Suppressor macrophage (primary cell): ENCODE data around the gene PRRC2A.

ENCODE experiments used
- DNase-seq, 4 experiments: peaks; one replicate each; pipeline ENCODE4 v3.0.0-alpha.2; 2020 to 2022

Gene PRRC2A

GRCh38 chr6:31666337-31666965, 45.9 kb downstream of the PRRC2A start:
- peak; percentile 71 to 87 (median 80) for DNase-seq

DNA sequence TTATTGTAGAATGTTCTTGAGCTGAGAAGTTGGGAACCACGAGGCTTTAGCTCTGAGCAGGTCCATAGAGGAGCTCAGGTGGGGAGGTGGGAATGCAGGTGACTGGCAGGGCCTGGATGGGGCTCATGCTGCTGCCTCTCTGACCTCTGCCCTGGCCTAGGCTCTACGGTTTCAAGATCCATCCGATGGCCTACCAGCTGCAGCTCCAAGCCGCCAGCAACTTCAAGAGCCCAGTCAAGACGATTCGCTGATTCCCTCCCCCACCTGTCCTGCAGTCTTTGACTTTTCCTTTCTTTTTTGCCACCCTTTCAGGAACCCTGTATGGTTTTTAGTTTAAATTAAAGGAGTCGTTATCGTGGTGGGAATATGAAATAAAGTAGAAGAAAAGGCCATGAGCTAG, 49.2 kb downstream of the PRRC2A start, which contains the start of gene LY6G5B:
LY6G5B (plus strand) TSS at position 301 of the 400 bp plus-strand sequence. CDS start 975 bp downstream, outside the sequence.
- no peak for DNase-seq

GRCh38 chr6:31676322-31676903, 55.9 kb downstream of the PRRC2A start:
- DNase-seq = no peak

DNA sequence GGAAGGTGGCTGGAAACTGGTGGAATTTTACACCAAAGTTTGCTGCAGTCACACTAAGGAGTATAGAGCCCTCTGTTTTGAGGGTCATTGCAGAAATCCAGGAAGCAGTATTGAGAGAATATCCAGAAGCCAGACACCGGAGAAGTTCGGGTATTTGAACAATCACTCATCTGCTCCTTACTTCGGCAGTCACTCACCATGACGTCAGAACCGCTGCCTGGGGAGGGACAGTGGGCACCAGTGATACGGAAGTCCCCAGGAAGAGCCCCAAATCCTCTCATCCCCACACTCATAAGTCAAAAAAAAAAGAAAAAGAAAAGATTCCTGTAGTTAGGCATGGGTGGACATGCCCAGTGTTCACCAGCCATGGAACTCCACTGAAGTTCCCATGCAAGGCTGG, 56.4 kb downstream of the PRRC2A start:
- DNase-seq = no peak

GRCh38 chr6:31677955-31678354, 57.4 kb downstream of the PRRC2A start:
- no peak for DNase-seq

DNA sequence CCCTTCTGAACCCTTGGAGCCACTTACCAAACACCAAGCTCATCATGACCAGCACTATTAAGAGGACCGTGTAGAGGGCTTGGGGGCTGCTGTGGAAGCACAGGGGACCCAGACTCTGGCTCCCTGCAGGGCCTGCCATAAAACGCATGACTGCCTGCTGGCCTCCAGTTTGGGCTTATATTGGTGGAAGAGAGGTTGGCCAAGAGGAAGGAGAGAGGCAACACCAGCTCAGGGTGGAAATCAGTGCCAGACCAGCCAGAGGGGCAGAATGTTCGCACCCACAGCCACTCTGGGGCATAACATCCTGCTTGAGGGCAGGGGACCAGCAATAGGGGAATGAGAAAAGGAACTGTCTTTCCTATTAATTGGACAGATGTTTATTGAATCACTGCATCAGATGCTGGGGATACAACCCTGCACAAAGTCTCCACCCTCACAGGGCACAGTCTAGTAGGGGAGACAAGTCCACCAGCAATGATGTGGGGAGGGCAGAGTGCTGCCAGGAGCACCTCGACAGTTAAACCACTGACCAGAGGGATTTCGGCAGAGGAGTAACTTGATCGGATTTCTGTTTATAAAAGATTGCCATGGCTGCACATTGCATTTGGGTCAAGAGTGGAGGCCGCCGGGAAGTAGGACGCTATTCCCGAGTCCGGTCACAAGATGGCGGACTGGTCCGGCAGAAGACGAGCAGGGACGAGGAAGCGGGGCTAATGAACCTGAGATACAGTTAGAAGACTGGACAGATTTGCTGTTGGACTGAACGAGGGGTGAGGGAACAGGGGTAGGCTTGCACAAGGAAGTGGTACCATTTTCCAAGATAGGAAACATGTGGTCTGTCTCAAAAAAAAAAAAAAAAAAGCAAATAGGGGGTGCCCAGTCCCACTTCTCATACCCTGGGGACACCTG, 60.0 kb downstream of the PRRC2A start, which contains the start of gene LY6G5C:
LY6G5C (minus strand) TSS at position 842 of the 909 bp plus-strand sequence; CDS start at position 148, 694 bp downstream.
- DNase-seq = peak; percentile 77 to 91 (median 86)

DNA sequence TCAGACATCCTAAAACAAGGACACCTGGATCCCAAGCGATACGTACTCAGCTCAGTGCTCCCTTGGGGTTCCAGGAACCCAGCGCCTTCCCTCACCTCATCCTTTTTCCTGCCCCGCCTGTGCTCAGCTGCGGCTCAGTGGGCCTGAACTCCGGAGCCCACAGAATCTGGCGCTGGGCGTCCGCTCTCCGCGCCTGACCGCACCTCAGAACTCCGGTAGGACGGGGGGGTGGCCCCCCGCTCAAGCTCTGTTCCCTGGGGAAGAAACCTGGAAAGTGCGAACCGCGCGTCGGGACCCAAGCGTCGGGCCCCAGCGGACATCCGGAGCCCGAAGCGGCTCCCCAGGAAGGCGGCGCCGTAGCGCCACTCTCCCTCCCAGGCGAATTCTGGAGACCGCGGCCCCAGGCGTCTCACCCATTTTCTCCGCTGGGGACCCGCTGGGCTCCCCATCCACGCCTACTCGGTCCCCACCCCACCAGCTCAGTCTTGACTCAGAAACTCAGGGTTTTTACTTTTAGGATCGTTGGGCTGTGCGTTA, 60.7 kb downstream of the PRRC2A start:
- DNase-seq = peak; percentile 59 to 82 (median 66)

DNA sequence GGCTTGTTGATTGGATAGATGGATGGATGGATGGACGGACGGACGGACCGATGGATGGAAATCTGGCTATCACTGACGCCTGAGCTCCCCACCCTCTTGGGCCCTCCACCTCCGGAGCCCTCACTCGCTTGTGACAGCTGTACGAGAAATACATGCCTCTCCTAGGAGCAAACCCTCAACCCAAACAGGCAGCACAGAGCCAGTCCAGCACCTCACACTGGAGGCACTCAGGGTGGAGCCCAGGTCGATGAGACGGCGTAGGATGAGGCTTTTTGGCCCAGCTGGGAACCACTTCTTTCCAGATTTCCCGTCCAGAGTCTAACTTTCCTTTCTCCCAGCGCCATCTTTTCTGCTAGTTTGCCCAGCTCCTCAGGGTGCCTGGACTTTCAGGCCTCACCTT, 63.1 kb downstream of the PRRC2A start:
- no peak for DNase-seq

DNA sequence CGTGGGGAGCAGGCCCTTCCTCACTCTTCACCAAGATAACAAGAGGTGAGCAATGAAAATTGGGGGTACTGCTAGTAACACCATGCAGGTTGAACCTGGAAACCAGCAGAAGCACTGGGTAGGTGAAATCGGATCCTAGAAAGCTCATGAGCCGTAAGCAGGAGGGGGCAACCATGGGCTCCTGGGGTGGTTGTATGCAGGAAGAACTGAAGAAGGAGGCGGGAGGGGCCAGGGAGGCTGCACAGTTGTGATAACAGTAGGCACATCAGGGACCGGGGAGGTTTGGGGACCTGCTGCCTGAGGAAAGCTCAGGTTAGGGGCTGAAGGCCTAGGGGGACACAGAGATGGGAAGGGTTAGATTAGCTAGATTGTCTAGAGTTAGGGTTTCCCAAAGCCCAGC, 66.0 kb downstream of the PRRC2A start:
- DNase-seq = no peak

DNA sequence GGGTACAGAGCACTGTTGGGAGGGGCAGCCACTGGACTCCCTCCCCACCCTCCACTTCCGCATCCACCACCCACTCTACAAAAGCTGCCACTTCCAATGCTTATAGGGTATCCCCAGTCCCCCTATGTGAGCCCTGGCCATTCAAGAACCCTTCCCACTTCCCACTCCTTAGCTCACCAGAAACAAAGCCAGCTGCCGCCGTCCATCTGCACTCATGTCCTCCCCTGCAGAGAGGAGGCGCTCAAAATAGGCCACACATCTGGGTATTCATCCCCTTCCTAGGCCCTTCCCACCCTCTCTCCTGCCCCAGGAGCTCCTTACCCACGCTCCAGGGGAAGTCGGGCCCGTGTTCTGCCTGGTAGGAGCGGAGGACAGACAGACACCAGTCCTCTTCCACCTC, 66.8 kb downstream of the PRRC2A start:
- DNase-seq = no peak
